Myocyte (in vitro differentiated cells): Measurements from ENCODE around the gene PLA2G2C. TPM values are rescaled to one million over a fixed set of nuclear protein-coding genes. Genes with fewer than 3 reads are reported as not detected.
A peak's percentile ranks its signal among the peaks of the same experiment; 100 is the strongest.
"Not testable (repeated sequence)": the region's sequence is repeated elsewhere in the genome, so short reads cannot be mapped to it uniquely, and the experiment has no call there.

Experiments
- DNase-seq: peaks from one replicate; pipeline ENCODE4 v3.0.0-alpha.2; 2012; ENCODE audit warnings: low read depth
- polyA plus RNA-seq: library from polyadenylated mRNA; unstranded; fragments of >200 nt; gene quantifications from one replicate; pipeline ENCODE4 v1.2.1, GENCODE V29; 2012; ENCODE audit warnings: missing spikeins
- total RNA-seq: library from RNA; depleted of rRNA; stranded (reverse); fragments of >200 nt; gene quantifications from 2 replicates; pipeline ENCODE4 v1.2.3, GENCODE V29; 2014

The PLA2G2C gene, protein sequence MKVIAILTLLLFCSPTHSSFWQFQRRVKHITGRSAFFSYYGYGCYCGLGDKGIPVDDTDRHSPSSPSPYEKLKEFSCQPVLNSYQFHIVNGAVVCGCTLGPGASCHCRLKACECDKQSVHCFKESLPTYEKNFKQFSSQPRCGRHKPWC
- not detected in 2 replicates for total RNA-seq
- polyA plus RNA-seq: not detected

GRCh38 chr1:20185834-20186782 is at the start of gene PLA2G2C, which contains the start of gene UBXN10:
Gene PLA2G2C (minus strand): TSS chr1:20186518. CDS start chr1:20177363, 9,155 bp downstream.
Gene UBXN10 (plus strand): TSS chr1:20186096. CDS start chr1:20190562, 4,466 bp downstream.
- DNase-seq: peak; percentile 29

DNA sequence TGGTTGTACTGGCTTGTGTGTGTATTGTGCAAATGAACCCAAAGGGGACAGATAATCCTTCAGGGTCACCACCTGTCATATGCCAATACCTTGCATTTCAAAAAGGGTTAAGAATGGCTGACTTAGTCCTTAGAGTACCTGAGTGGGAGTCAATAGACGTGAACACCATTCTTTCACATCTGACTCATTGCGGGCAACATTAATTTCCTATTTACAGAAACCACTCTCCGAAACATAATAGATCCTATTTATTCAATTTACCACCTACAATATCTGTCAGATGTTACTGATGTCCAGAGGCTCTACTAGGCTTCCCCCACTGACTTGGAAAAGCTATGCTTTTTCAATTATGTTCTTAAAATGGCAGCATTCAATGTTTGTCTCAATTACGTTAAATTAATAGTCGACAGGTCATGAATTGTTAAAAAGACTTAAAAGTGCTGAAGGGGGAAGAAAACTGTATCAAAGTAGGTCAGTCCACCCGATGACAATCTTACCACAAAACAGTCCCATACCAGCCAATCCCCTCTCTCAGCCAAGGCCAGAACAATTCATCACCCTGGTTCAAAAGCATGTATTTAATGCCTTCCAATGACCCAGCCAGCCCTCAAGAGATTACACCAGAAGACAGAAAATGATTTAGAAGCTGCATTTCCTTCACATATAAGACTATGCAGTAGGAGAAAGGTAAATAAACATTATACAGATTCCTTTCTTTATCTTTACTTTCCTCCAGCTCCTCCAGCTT is 48.6 kb upstream of the PLA2G2C start:
- DNase-seq: no peak

- DNase-seq: peak; percentile 23
These were observed 47.5 kb upstream of the PLA2G2C start for GRCh38 chr1:20233866-20234265.

DNA sequence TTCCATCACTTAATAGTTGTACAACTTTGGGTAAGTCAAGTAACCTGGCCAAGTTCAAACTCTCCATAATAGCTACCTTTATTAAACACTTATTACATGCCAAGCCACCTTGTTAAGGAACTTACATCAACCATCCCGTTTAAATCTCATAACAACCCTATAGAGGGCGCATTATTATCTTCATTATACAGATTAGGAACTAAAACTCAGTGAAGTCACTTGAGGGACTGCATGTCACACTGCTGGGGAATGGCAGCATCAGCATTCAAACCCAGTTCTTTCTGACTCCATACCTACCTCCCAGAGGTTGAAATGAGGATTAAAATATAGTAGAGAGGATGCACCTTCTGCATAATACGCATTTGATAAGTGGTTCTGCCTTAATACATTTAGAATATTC is 47.1 kb upstream of the PLA2G2C start:
- DNase-seq: peak; percentile 39

GRCh38 chr1:20232564-20232963 is 46.2 kb upstream of the PLA2G2C start:
- not testable (repeated sequence) for DNase-seq

- no peak for DNase-seq
These were observed 42.9 kb upstream of the PLA2G2C start for GRCh38 chr1:20229171-20229570.

DNA sequence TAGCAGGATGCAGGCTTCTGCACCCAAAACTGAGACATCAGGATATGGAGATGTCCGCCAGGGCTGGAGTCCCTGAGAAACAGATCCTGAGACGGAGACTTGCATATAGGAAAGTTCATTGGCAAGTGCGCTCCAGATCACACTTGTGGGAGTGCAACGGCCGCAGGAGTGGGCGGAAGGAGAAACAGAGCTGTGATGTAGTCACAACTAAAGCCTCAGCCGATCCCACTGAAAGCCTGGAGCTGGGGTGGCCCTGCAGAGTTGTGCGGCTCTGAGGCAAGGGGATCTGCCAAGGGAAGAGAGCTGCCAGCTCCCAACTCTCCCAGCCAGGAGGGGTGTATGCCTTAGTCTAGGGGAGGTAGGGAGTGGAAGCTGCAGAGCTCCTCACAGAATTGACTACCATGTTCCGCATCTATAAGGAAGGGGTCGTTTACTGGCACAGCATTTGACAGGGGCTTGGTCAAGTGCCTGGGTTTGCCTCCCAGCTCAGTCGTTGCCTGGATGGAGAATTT is 42.1 kb upstream of the PLA2G2C start:
- no peak for DNase-seq

DNA sequence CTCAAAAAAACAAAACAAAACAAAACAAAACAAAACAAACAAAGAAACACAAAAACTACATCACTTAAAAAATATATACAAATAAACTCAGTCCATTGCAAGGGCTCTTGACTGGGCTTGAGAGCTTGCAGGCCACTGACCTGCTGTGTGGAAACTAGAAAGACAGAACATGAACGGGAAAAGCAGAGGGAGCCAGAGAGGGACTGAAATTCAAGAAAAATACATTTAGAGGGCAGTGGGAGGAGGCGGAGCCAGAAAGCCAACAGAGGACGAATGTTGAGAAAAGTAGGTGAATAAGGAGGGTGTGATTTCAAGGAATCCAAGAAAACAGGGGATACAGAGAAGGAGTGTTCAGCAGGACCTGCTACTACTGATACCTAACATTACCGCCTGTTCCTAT is 41.4 kb upstream of the PLA2G2C start:
- no peak for DNase-seq

GRCh38 chr1:20224546-20224945 is 38.2 kb upstream of the PLA2G2C start:
- DNase-seq: no peak

- no peak for DNase-seq
These were observed 37.5 kb upstream of the PLA2G2C start for GRCh38 chr1:20223551-20224419.

DNA sequence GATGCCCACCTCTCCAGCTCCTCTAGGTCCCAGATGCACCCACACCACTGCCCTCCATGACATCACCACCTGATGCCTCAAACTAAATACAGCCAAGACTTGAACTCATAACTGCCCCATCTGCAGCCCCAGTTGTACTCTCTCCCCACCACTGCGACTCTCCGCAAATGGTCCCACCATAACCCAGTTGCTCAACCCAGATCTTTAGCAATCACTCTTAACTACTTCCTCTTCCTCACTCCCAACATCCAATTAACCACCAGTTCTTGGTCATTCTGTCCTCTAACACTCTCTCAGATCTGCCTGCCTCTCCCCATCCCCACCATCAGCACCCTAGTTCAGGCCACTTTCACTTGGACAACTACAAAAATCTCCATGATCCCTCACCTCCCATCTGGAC is 36.8 kb upstream of the PLA2G2C start:
- DNase-seq: no peak

- no peak for DNase-seq
These were observed 33.7 kb upstream of the PLA2G2C start for GRCh38 chr1:20220036-20220435.

DNA sequence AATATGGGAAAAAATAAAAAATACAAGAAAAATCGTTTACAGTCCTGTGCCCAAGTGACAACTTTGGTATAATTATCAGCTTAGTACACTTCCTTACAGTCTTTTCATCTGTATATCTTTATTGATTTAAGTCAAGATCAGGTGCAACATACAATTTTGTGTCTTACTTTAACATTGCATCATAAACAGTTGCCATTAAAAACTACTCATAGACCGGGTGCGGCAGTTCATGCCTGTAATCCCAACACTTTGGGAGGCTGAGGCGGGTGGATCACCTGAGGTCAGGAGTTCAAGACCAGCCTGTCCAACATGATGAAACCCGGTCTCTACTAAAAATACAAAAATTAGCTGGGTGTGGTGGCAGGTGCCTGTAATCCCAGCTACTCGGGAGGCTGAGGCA is 32.7 kb upstream of the PLA2G2C start:
- not testable (repeated sequence) for DNase-seq

- DNase-seq: no peak
These were observed 30.3 kb upstream of the PLA2G2C start for GRCh38 chr1:20216574-20216973.

DNA sequence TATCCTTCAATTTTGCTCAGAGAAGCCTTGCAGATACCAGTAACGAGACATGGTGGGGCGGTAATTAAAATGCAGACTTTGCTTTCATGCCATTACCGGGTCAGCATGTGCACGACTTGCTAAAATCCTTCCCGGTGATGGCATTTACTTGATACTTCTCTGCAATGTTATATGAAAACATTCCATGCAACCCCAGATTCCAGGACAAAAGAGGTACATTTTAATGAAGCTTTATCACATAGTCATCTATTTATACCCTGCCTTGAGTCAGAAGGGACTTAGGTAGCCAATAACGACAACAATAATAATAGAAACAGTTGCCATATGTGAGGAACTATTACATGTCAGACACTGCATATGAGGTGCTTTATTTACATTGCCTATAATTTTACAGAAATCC is 29.4 kb upstream of the PLA2G2C start:
- no peak for DNase-seq

DNA sequence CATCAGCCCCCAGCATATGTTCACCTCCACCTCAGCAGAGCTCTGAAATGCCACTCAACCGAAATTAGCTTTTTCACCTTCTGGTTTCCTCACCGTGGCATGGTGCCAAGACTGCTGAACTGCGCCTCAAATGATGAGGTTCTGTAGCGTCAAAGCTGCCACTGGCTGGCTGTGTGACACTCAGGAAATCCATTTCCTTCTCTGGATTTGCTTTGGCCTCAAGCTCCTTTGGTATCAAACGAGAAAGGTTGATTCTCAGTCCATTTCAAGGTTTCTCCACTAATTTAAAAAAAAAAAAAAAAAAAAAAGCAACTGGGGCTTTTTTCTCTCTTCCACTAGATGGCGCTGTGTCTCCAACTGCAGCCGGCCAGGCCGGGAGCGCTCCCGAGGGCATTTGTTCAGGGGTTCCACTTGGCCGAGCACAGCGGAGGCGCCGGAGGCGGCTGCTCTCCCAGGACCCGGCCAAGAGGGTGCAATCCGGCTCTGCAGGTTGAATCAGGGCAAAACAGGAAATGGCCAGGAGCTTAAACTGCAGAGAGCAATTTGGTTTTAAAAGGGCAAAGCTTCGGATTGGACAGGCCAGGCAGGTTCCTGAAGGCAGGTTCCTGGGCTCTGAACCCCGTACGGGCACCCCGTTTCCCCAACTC is 26.5 kb upstream of the PLA2G2C start:
- DNase-seq: peak; percentile 65

DNA sequence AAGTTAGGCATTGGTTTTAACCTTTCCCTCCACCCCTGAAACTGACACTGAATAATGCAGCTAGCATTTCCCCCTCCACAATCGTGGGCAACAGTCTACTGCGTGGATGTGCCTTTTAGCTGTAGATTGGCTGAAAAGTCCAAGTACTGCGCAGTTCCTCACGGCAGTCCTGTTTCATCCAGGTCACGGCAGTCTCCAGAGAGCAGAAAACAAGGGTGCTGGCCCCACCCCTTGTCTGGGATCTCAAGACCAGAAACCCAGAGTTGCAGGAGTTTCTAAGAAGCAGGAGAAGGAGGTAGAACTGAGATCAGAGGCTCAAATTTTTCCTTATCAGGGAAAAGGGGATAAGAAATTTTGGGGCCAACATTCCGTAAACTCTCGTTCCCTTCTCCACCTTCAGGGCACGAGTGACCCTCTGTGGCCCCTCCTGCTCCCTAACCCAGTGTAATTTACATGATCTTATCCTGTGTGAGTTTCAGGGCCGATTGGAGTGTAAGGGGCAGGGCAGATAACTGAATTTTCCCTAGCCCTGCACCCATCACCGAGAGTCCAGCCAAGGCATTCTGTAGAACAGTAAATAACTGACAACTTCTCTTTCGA is 25.9 kb upstream of the PLA2G2C start:
- DNase-seq: no peak

GRCh38 chr1:20211511-20211931 is 25.2 kb upstream of the PLA2G2C start:
- no peak for DNase-seq

- no peak for DNase-seq
These were observed 24.6 kb upstream of the PLA2G2C start for GRCh38 chr1:20210736-20211460.
